ENCODE measurements around the gene ANKRD27. TPM values are rescaled to one million over a fixed set of nuclear protein-coding genes. Genes with fewer than 3 reads are reported as not detected.

Gene ANKRD27
- total RNA-seq, 4 donors from 2014 or later, result 22.8 to 28.2 (median 26.9) TPM

DNA sequence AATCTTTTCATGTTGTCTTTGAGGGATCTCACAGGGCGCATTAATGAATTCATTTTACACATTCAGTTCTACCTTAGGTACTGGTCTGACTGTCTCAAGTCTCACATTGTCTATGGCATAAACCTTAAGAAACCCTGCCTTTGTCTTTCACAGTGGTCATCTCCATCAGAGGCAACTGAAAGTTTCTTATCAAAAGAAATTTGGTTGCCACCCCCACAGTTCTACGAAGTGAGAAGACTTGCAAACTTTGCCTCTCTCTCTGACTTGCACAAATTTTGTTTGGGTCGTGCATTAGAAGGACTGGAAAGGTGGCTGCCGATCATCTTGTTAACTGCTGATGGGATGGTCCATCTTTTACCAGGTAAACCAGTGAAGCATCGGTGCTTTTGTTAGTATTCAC is 34.1 kb upstream of the ANKRD27 start:
- TF ChIP-seq, protein P1, sequence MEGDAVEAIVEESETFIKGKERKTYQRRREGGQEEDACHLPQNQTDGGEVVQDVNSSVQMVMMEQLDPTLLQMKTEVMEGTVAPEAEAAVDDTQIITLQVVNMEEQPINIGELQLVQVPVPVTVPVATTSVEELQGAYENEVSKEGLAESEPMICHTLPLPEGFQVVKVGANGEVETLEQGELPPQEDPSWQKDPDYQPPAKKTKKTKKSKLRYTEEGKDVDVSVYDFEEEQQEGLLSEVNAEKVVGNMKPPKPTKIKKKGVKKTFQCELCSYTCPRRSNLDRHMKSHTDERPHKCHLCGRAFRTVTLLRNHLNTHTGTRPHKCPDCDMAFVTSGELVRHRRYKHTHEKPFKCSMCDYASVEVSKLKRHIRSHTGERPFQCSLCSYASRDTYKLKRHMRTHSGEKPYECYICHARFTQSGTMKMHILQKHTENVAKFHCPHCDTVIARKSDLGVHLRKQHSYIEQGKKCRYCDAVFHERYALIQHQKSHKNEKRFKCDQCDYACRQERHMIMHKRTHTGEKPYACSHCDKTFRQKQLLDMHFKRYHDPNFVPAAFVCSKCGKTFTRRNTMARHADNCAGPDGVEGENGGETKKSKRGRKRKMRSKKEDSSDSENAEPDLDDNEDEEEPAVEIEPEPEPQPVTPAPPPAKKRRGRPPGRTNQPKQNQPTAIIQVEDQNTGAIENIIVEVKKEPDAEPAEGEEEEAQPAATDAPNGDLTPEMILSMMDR (IDR thresholded peaks at IDR 0.05; ENCODE audit: low read depth), result no peak

DNA sequence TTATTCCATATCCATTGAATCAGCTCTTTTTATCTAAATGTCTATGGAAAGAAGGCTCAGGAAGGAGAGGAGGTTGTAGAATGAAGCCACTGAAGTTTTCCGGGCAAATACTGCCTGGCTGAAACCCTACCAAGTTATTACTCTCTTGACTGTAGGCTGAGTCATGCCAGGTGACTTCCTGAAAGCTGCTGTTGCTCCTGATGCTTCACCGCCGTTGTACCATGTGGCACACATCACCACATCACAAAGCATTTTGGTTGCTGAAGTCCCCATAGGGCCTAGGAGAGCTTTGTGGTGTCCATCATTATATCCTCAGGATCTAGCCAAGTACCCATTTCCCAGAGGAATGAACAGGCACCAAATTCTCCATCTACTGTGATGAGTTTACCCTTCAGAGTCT is 33.5 kb upstream of the ANKRD27 start:
- TF ChIP-seq, protein P1 (IDR thresholded peaks at IDR 0.05; ENCODE audit: low read depth), result no peak

DNA sequence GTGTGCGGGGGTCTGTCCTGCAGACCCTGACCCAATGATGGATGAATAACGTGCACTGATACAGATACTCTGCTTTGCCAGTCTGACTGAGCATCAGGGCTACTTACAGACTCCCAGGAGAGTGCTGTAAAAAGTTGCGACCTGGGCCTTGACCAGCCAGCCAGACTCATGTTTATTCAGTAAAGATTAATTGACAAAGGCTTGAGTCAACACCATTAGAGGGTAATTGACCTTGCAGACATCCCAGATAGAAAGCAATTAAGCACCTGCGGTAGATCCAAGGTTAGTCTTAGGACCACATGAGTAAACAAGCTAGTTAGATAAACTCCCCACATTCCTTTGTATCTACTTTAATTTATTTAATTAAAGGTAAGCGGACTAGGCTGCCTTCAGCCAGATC is 27.0 kb upstream of the ANKRD27 start:
- TF ChIP-seq, protein P1 (IDR thresholded peaks at IDR 0.05; ENCODE audit: low read depth), result no peak

DNA sequence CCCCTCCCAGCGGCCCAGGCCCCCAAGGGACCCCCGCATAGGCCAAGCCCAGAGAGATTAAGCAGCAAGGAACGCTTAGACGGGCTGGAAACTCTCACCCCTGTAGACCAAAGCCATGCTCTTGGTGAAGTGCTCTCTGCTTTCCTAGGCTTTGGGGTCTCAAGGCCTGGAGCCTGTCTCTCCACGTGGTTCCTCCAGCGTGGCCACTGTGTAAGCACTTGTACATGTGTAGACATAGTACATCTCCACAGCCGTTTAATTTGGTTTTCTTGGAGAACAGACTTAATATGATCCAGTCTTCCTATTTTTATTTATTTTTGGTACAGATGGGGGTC is 17.7 kb upstream of the ANKRD27 start:
- TF ChIP-seq, protein P1 (IDR thresholded peaks at IDR 0.05; ENCODE audit: low read depth), result no peak

DNA sequence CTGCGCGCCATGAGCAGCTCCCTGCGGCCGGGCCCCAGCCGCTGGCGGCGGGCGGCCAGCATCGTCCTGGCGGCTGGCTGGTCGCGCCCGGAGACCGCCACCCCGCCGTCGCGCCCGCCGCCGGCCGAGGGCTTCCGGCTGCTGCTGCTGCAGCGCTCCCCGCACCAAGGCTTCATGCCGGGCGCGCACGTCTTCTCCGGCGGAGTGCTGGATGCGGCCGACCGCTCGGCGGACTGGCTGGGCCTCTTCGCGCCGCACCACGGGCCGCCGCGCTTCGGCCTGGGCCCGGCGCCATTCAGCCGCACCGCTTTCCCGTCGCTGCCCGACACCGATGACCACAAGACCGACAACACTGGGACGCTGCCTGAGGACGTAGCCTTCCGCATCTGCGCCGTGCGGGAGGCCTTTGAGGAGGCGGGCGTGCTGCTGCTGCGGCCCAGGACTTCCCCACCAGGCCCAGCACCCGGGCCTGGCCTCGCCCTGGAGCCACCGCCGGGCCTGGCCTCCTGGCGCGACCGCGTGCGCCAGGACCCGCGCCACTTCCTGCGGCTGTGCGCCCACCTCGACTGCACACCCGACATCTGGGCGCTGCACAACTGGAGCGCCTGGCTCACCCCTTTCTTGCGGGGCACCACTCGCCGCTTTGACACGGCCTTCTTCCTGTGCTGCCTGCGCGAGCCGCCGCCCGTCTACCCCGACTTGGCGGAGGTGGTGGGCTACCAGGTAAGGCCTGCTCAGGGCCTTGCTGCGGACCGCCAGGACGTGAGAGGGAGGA is 17.2 kb upstream of the ANKRD27 start:
- TF ChIP-seq, protein P1 (IDR thresholded peaks at IDR 0.05; ENCODE audit: low read depth), result no peak

DNA sequence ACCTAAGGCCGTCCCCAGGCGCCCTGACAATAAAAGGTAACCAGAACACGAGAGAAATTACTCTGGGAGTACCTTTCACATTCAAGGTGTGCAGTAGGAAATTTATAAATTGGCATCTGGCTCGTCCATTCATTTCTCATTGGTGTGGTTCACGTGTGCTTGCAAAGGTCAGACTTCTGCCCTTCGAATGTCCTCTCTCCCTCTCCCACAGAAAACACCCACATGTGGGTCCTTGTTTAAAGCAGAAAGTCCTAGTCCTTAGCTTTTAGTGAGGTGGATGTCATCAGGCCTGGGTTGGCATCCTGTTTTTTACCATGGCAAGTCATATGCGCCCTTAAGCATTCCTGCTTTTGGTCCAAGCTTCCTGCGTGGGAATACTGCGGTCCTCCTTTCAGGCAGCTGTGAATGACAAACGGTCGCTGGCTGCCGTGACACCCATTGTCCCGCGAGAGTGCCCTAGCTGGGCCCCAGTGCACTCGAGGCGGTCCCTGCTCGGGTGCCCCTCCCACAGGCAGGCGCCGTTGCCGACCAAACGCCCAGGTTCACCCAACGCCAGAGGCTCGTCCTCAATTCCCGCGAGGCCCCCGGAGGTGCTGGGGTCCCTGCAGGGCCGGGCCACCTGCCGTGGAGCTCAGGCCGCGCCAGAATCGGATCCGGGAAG is 16.4 kb upstream of the ANKRD27 start, which contains the start of gene NUDT19:
Gene NUDT19 (plus strand): TSS at position 531 of the 661 bp plus-strand sequence. CDS start 140 bp downstream, outside the sequence.
- TF ChIP-seq, protein P1 (IDR thresholded peaks at IDR 0.05; ENCODE audit: low read depth), result no peak

DNA sequence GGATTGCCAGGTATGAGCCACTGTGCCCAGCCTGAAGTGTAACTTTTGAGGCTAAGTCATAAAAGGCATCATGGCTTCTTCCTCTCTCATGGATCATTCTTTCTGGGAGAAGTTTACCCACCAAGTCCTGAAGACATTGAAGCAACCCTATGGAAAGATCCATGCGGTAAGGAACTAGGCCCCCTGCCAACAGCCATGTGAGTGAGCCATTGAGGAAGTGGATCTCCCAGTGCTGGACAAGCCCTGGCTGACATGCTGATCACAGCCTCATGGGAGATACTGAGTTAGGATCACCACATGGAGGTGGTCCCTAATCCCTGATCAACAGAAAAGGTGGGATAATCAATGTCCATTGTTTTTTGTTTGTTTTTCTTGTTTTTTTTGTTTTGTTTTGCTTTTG is 13.3 kb upstream of the ANKRD27 start:
- TF ChIP-seq, protein P1 (IDR thresholded peaks at IDR 0.05; ENCODE audit: low read depth), result no peak
